ENCODE measurements around the gene PCSK2.

- TF ChIP-seq CTCF (IDR thresholded peaks at IDR 0.05; ENCODE audit: poor library complexity, severe bottlenecking), result no peak
- no peak for TF ChIP-seq EZH2 (IDR thresholded peaks at IDR 0.05; ENCODE audit: borderline replicate concordance, insufficient read depth, low read length, poor library complexity, severe bottlenecking)
- TF ChIP-seq TAF1 (IDR thresholded peaks at IDR 0.05; ENCODE audit: low read depth), result no peak
- TF ChIP-seq MXI1 (conservative IDR thresholded peaks at IDR 0.05; ENCODE audit: poor library complexity, severe bottlenecking), result no peak
- no peak for TF ChIP-seq RAD21 (conservative IDR thresholded peaks at IDR 0.05)
Measured at GRCh38 chr20:17504066-17504897, 277.4 kb downstream of the PCSK2 start.
